T-cell (primary cell): Measurements from ENCODE around the gene OTUB1. TPM values are rescaled to one million over a fixed set of nuclear protein-coding genes. Genes with fewer than 3 reads are reported as not detected.
"Not testable (repeated sequence)": the region's sequence is repeated elsewhere in the genome, so short reads cannot be mapped to it uniquely, and the experiment has no call there.

Experiments
- ATAC-seq, 4 experiments: fragments of 200-7000 bp in 3 of 4; fragments of 150-1000 bp in 1 of 4; cut with Tn5 transposase; replicated peaks in 1 of 4; 1 replicate in 3 of 4; 2 replicates in 1 of 4; pipeline ENCODE4 v1.10.0; 2021; ENCODE audit warnings: moderate library complexity in 3 of 4, mild to moderate bottlenecking in 2 of 4, moderate number of reproducible peaks in 1 of 4
- CTCF ChIA-PET, 2 donors: fragments of 300-600 bp; sonication (Branson Sonifier 250); formaldehyde crosslinking; loops; one replicate each; lab custom pipeline; 2022; ENCODE audit warnings: antibody characterized with exemption in 2 of 2; lab: Charles Lee
- POLR2A ChIA-PET, 2 donors: fragments of 300-600 bp; sonication (Branson Sonifier 250); formaldehyde crosslinking; loops; one replicate each; lab custom pipeline; 2022; ENCODE audit warnings: antibody characterized with exemption in 2 of 2; lab: Charles Lee
- DNase-seq, 35 experiments: peaks; one replicate each; pipeline versions ENCODE4 v3.0.0 to v3.0.0-alpha.2; 2013 to 2023
- H3K27ac ChIP-seq: one replicate; pipeline ENCODE4 v1.5.1; 2013; ENCODE audit warnings: low read length
- H3K27me3 ChIP-seq, 2 experiments: replicated peaks in 1 of 2; 1 replicate in 1 of 2; 2 replicates in 1 of 2; pipeline versions ENCODE4 v1.6.1 to v1.7.0; 2013; ENCODE audit warnings: low read length in 1 of 2, mixed read lengths in 1 of 2; ENCODE audit not compliant: control insufficient read depth in 2 of 2, insufficient read depth in 2 of 2; ENCODE audit errors: extremely low read depth in 1 of 2
- H3K36me3 ChIP-seq, 2 donors: 1 replicate in 1 of 2; 2 replicates in 1 of 2; pipeline versions ENCODE4 v1.6.1 to v1.7.0; 2013; ENCODE audit warnings: low read length in 1 of 2; ENCODE audit not compliant: control insufficient read depth in 2 of 2, insufficient read depth in 1 of 2; ENCODE audit errors: extremely low read depth in 1 of 2
- H3K4me1 ChIP-seq, 2 experiments: 1 replicate in 1 of 2; 2 replicates in 1 of 2; pipeline versions ENCODE4 v1.6.1 to v1.7.0; 2013; ENCODE audit warnings: low read length in 2 of 2, mixed read lengths in 1 of 2; ENCODE audit not compliant: insufficient read depth in 2 of 2, control insufficient read depth in 1 of 2; ENCODE audit errors: extremely low read depth in 1 of 2
- H3K4me3 ChIP-seq, 2 donors: 1 replicate in 1 of 2; 2 replicates in 1 of 2; pipeline versions ENCODE4 v1.5.1 to v1.7.0; 2013; ENCODE audit warnings: mild to moderate bottlenecking in 2 of 2, low read length in 1 of 2, moderate library complexity in 1 of 2; ENCODE audit not compliant: control insufficient read depth in 1 of 2; ENCODE audit errors: extremely low read depth in 1 of 2
- H3K9me3 ChIP-seq: 2 replicates; pipeline ENCODE4 v1.7.0; 2013
- H3K27ac Mint-ChIP-seq, 2 donors: one replicate each; pipeline ENCODE4 v1.8.0; 2020 to 2021; ENCODE audit warnings: mild to moderate bottlenecking in 2 of 2, mixed read lengths in 2 of 2
- H3K27me3 Mint-ChIP-seq, 2 donors: one replicate each; pipeline ENCODE4 v1.8.0; 2021 to 2022; ENCODE audit warnings: mixed read lengths in 2 of 2
- H3K36me3 Mint-ChIP-seq: one replicate; pipeline ENCODE4 v1.8.0; 2021; ENCODE audit warnings: mixed read lengths
- H3K4me1 Mint-ChIP-seq, 3 donors: one replicate each; pipeline ENCODE4 v1.8.0; 2020 to 2022; ENCODE audit warnings: mixed read lengths in 3 of 3, mild to moderate bottlenecking in 1 of 3
- H3K4me3 Mint-ChIP-seq, 3 donors: one replicate each; pipeline ENCODE4 v1.8.0; 2020 to 2022; ENCODE audit warnings: mild to moderate bottlenecking in 3 of 3, mixed read lengths in 3 of 3, moderate library complexity in 3 of 3
- H3K9me3 Mint-ChIP-seq, 3 donors: one replicate each; pipeline ENCODE4 v1.8.0; 2020 to 2022; ENCODE audit warnings: mixed read lengths in 3 of 3
- WGBS: methylation state at CpG from one replicate; pipeline ENCODE4 v1.1.5; 2013; ENCODE audit warnings: missing lambda C conversion rate; ENCODE audit not compliant: insufficient coverage; 5-methylcytosine and 5-hydroxymethylcytosine counted together
- total RNA-seq, 35 experiments: library from RNA in 6 of 35; stranded (reverse) in 6 of 35; fragments of 120-200 nt in 1 of 35; gene quantifications; one replicate each; pipeline versions ENCODE4 v1.2.1 to v1.2.4 and lab custom pipeline; 2013 to 2026

The OTUB1 gene
- total RNA-seq, 5 donors from 2014 or later (not counting 1 experiment from before 2014, with no cell fraction given), result 63.1 to 76.7 (median 67.2) TPM

DNA sequence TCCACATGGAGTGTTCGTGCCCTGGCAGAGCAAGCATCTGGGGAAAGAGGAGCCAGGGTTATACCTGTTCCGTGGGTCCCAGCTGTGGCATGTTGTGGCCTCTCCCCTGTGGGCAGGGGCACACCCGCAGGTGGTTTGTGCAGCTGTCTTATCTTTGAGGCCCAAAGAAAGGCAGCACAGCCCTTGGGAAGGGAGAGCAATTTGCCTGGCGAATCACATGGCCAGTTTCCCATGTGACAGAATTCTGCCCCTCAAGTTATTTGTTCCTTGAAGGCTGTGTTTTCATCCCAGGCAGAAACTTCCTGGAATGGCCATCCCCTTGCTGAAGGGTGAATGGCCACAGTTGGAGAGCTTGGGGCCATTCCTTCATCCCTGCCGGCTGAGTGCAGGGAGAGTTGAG, 28.2 kb upstream of the OTUB1 start:
- H3K27ac Mint-ChIP-seq, result no peak overlapping the region
- ATAC-seq (no peak), DNase-seq (no peak)
- H3K4me1 ChIP-seq, result peaks cover 2 to 44% of the 10 kb centered on the region in 2 experiments
- peaks cover 13 to 23% (median 20%) of the 10 kb centered on the region in 3 donors for H3K4me1 Mint-ChIP-seq
- peaks cover 17% of the 10 kb centered on the region for H3K36me3 Mint-ChIP-seq
- ChIA-PET POLR2A (no interaction called here), CTCF (interaction anchor here in 1 of 2 donors (0.7 to 1.4 kb wide), 2 partner anchors 10 to 12 kb away, joined by 3 read pairs; no protein-coding TSS in a partner anchor)
- H3K9me3 Mint-ChIP-seq, result no peaks in the 10 kb centered on the region
- H3K27ac ChIP-seq, result no peak overlapping the region
- peaks cover 12 to 30% of the 10 kb centered on the region in 2 donors for H3K36me3 ChIP-seq
- WGBS, result 75% methylated on average over 4 of the region's 5 CpGs
- no peak overlapping the region for H3K4me3 ChIP-seq
- no peaks in the 10 kb centered on the region for H3K27me3 Mint-ChIP-seq
- H3K4me3 Mint-ChIP-seq, result no peak overlapping the region
- no peaks in the 10 kb centered on the region for H3K9me3 ChIP-seq
- H3K27me3 ChIP-seq, result no peaks in the 10 kb centered on the region

DNA sequence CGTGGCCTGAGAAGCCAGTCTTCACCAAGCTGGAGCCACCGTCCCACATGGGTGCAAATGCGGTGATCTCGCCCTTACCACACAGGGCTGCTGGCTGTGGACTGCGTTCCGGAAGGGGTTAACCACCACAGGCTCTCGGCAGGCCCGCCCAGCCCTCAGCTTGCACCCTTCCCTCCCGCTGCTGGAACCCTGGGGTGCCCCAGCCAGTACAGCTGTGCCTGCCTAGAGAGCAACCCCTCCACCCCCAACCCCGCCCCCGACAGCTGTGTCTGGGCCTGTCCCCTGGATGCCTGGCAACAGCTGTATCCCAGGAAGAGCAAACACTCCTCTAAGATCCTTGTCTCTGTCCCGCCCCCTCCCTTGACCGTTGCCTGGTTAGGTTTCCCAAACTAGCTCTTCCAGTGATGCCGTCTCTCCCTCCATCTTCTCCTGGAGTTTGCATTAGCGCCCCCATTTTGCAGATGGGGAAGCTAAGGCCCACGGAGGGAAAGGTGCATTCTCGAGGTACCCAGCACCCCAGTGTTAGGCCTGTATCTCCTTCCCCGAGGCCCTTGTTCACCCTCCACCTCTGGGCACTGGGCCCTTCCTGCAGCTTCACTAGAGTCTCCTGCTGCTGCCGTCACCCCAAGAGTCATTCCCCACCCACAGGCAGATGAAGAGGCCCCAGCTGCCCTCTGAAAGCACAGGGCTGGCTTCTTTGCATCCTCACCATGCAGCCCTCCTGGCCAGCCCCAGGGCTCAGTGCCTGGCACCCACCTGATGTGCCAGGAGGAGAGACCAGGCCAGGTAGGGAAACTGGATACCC, 24.4 kb upstream of the OTUB1 start:
- WGBS, result 39% methylated on average over 17 of the region's 19 CpGs
- Mint-ChIP-seq H3K36me3 (no peaks in the 10 kb centered on the region), H3K4me1 (peaks cover 10 to 20% (median 18%) of the 10 kb centered on the region in 3 donors), H3K27ac (no peak overlapping the region), H3K4me3 (peak overlapping the region in 2 of 3 donors; percentile 21 to 24), H3K9me3 (no peaks in the 10 kb centered on the region), H3K27me3 (no peaks in the 10 kb centered on the region)
- peaks cover 0 to 2% of the 10 kb centered on the region in 2 donors for H3K36me3 ChIP-seq
- ChIA-PET CTCF (interaction anchor here in 1 of 2 donors (1.0 kb wide), 1 partner anchor 123 kb away, joined by 3 read pairs; the partner anchor contains the start of gene MARK2), POLR2A (no interaction called here)
- ATAC-seq (peak; percentile 43 to 78 (median 50)), DNase-seq (peak in 13 of 35 experiments; percentile 8 to 39 (median 23))
- H3K27ac ChIP-seq, result no peak overlapping the region
- H3K4me1 ChIP-seq, result peaks cover 2 to 30% of the 10 kb centered on the region in 2 experiments
- H3K9me3 ChIP-seq, result no peaks in the 10 kb centered on the region
- no peak overlapping the region for H3K4me3 ChIP-seq
- H3K27me3 ChIP-seq, result no peaks in the 10 kb centered on the region

DNA sequence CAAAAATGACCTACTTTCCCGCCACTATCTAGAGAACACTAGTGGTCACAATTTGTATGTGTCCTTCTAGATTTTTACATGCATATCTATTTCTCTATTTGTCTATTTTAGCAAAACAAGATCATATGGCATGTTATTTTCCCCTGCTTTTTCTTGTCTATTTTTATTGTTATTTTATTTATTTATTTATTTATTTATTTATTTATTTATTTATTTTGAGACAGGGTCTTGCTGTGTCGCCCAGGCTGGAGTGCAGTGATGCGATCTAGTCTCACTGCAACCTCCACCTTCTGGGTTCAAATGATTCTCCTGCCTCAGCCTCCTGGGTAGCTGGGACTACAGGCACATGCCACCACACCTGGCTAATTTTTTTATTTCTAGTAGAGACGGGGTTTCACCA, 22.3 kb upstream of the OTUB1 start:
- DNase-seq, H3K4me3 Mint-ChIP-seq, H3K27ac ChIP-seq, POLR2A ChIA-PET, H3K36me3 ChIP-seq, H3K9me3 ChIP-seq, H3K27ac Mint-ChIP-seq, ATAC-seq, H3K9me3 Mint-ChIP-seq, H3K36me3 Mint-ChIP-seq, H3K4me3 ChIP-seq, CTCF ChIA-PET, H3K27me3 ChIP-seq, H3K27me3 Mint-ChIP-seq: not testable (repeated sequence)
- H3K4me1 ChIP-seq, result peaks cover 2 to 24% of the 10 kb centered on the region in 2 experiments
- 100% methylated on average over 3 of the region's 4 CpGs for WGBS
- peaks cover 10 to 16% (median 16%) of the 10 kb centered on the region in 3 donors for H3K4me1 Mint-ChIP-seq

DNA sequence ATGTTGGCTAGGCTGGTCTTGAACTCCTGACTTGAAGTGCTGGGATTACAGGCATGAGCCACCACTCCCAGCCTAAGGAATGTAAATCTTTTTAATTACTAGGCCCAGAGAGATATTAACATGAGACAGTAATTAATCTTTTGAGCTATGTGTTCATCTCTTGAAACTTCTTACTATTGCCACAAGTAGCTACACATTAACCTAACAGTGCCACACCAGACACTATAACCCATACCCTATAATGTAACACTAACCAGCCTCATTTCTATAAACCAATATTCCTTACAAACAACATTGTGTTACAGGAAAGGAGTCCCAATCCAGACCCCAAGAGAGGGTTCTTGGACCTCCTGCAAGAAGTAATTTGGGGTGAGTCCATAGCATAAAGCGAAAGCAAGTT, 19.8 kb upstream of the OTUB1 start:
- no peak for ATAC-seq
- ChIA-PET POLR2A (no interaction called here), CTCF (interaction anchor here in 1 of 2 donors (0.7 kb wide), 1 partner anchor 21 kb away, joined by 3 read pairs; no protein-coding TSS in a partner anchor)
- peaks cover under 1 to 14% of the 10 kb centered on the region in 2 experiments for H3K4me1 ChIP-seq
- H3K36me3 ChIP-seq, result no peaks in the 10 kb centered on the region
- no peak overlapping the region for H3K27ac ChIP-seq
- peaks cover 0 to 10% of the 10 kb centered on the region in 2 experiments for H3K27me3 ChIP-seq
- H3K9me3 ChIP-seq, result no peaks in the 10 kb centered on the region
- WGBS, result no CpG with 5 or more reads among the region's 1 CpG
- H3K4me3 ChIP-seq, result no peak overlapping the region
- Mint-ChIP-seq H3K27ac (no peak overlapping the region), H3K4me1 (peaks cover 6 to 8% (median 7%) of the 10 kb centered on the region in 3 donors), H3K4me3 (no peak overlapping the region), H3K27me3 (peaks cover 0 to 5% of the 10 kb centered on the region in 2 donors), H3K36me3 (no peaks in the 10 kb centered on the region), H3K9me3 (no peaks in the 10 kb centered on the region)
- no peak for DNase-seq

DNA sequence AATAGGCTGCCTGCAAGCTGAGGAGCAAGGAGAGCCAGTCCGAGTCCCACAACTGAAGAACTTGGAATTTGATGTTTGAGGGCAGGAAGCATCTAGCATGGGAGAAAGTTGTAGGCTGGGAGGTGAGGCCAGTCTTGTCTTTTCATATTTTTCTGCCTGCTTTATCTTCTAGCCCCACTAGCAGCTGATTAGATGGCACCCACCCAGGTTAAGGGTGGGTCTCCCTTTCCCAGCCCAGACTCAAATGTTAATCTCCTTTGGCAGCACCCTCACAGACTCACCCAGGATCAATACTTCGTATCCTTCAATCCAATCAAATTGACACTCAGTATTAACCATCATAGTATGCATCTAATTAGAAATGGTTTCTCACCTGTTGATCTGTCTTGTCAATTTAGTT, 16.8 kb upstream of the OTUB1 start:
- ATAC-seq (no peak), DNase-seq (no peak)
- ChIA-PET POLR2A (no interaction called here), CTCF (no interaction called here)
- Mint-ChIP-seq H3K36me3 (no peaks in the 10 kb centered on the region), H3K27ac (no peak overlapping the region), H3K9me3 (no peaks in the 10 kb centered on the region), H3K4me1 (peaks cover 0 to 10% (median 9%) of the 10 kb centered on the region in 3 donors), H3K4me3 (no peak overlapping the region), H3K27me3 (peaks cover 0 to 5% of the 10 kb centered on the region in 2 donors)
- Histone ChIP-seq H3K27ac (no peak overlapping the region), H3K4me3 (no peak overlapping the region), H3K9me3 (no peaks in the 10 kb centered on the region), H3K4me1 (peaks cover 0 to 5% of the 10 kb centered on the region in 2 experiments), H3K27me3 (peaks cover 0 to 14% of the 10 kb centered on the region in 2 experiments), H3K36me3 (no peaks in the 10 kb centered on the region)
- WGBS, result 100% methylated on average over 1 of the region's 2 CpGs

DNA sequence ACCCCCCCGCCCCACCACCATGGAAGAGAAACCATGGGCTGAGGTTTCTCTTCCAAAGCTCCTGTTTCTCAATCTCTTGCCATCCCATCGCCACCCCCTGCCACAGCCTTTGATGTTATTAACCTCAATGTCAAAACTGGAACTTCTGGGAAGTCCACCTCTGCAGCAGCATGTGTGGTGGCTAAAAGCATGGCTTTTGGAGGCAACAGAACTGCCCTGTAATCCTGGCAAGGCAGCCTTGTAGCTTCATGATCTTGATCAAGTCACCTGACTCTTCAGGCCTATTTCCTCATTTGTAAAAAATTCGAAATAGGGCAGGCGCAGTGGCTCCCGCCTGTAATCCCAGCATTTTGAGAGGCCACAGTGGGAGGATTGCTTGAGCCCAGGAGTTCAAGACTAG, 15.3 kb upstream of the OTUB1 start:
- peaks cover 2 to 17% of the 10 kb centered on the region in 2 experiments for H3K4me1 ChIP-seq
- no peak overlapping the region for H3K27ac ChIP-seq
- no peak overlapping the region for H3K4me3 ChIP-seq
- ChIA-PET CTCF (no interaction called here), POLR2A (no interaction called here)
- DNase-seq (no peak), ATAC-seq (no peak)
- H3K4me1 Mint-ChIP-seq, result peaks cover 9 to 19% (median 14%) of the 10 kb centered on the region in 3 donors
- H3K9me3 ChIP-seq, result no peaks in the 10 kb centered on the region
- H3K27me3 Mint-ChIP-seq, result peaks cover 0 to 5% of the 10 kb centered on the region in 2 donors
- H3K4me3 Mint-ChIP-seq, result no peak overlapping the region
- H3K27ac Mint-ChIP-seq, result no peak overlapping the region
- no peaks in the 10 kb centered on the region for H3K9me3 Mint-ChIP-seq
- WGBS, result no CpG with 5 or more reads among the region's 5 CpGs
- no peaks in the 10 kb centered on the region for H3K36me3 Mint-ChIP-seq
- no peaks in the 10 kb centered on the region for H3K36me3 ChIP-seq
- peaks cover 0 to 14% of the 10 kb centered on the region in 2 experiments for H3K27me3 ChIP-seq
